SIG-M5 treated with dmso at 0.1 percent for 504 hours (cell line): ENCODE results near the gene VASN.

Source experiments
- DNase-seq: peaks from one replicate; lab custom pipeline; 2025; ENCODE audit not compliant: unreplicated experiment; lab: John Stamatoyannopoulos, UW

VASN gene

DNA sequence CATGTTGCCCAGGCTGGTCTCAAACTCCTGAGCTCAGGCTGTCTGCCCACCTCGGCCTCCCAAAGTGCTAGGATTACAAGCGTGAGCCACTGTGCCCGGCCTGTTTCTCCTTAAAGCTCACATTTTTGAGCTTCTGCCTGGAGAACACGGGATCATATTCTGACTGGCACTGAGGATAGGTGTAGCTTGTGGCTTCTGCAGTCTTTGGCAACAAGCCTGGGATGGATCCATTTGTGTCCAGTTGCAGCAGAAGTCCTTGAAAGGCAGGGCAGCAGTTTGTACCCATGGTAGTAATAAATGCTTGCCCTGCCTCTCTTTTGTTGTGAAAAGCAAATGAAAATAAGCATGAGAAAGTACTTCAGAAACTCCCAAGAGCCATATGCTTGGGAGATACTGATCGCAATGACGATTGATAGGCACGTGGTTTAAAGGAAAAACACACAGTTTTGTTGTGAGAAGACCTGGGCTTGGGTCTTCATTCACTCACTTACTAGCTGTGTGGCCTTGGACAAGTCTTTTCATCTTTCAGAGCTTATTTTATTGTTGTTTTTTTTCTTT is 47.8 kb downstream of the VASN start:
- no peak for DNase-seq

GRCh38 chr16:4420505-4421105 is 49.0 kb downstream of the VASN start:
- peak; percentile 68 for DNase-seq

DNA sequence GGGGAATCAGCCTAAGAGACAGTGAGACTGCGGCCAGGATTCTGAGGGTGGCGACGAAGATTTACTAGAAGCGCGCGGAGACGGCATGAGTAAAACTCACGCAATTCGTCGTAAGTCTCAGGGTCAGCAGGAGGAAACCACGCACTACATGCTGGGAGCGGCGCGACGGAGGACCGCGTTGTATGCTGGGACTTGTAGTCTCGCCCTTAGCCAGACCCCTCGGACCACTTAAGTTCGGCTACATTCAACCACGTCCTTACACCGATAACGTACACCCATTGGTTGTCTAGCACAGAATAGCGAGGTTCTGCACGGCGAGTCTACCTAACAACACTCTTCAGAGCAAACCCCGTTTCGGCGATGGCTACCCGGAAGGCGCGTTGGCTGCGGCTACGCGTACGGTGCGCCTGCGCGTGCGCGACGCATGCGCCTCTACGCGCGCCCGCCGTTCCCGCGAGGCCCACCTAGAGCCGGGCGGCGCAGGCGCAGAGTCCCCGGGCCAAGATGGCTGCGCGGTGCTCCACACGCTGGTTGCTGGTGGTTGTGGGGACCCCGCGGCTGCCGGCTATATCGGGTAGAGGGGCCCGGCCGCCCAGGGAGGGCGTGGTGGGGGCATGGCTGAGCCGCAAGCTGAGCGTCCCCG is 53.9 kb downstream of the VASN start, which contains the start of gene DNAJA3:
DNAJA3 (plus strand) TSS at position 491 of the 643 bp plus-strand sequence; CDS start at position 505, 14 bp downstream.
- peak; percentile 91 for DNase-seq

DNA sequence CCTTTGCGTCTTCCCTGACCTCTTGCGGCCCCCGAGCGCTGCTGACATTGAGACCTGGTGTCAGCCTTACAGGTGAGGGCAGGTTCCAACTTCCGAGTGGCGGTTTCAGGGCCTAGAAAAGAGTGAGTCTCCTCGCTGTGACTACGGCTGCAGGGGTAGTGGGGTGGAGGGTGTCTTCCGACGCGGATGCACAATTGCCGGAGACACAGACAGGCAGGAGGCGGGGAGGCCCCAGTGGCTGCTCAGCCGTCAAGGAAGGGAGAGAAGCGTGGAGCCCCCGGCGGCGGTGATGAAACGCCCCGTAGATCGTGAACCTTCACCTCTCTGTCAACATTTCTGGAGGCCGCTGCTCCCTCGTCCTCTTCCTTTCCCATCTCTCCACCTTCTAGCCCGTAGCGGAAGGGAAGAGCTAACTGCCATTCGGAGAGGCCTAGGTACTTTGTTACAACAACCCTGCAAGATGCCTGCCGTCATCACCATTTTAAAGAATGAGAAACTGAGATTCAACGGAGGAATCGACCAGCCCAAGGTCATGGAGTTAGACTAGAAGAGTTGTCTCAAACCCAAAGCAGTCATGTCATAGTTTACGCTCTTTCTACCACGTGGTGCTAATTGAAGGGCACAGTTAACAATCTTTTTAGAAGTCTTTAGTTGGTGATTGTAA is 54.5 kb downstream of the VASN start:
- no peak for DNase-seq

GRCh38 chr16:4426722-4427372 is 55.2 kb downstream of the VASN start:
- DNase-seq = no peak

DNA sequence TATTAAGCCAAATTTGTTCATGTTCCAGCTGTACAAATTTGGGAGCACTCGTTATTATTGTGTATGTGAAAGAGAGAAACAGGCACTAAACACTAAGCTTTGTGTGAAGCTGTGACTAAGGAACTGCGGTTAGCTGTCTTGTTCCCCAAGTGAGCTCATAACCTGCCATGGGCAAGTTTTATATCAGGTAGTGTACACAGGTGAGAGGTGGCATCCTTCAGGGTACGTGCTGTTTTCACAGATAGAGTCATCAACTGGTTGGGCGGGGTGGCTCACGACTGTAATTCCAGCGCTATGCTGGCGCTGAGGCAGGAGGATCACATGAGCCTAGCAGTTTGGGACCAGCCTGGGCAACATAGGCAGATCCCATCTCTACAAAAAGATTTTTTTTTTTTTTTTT is 56.9 kb downstream of the VASN start:
- no peak for DNase-seq

GRCh38 chr16:4431023-4431422 is 59.4 kb downstream of the VASN start:
- DNase-seq = no peak
